ENCODE measurements around the gene SIGLEC6.

DNA sequence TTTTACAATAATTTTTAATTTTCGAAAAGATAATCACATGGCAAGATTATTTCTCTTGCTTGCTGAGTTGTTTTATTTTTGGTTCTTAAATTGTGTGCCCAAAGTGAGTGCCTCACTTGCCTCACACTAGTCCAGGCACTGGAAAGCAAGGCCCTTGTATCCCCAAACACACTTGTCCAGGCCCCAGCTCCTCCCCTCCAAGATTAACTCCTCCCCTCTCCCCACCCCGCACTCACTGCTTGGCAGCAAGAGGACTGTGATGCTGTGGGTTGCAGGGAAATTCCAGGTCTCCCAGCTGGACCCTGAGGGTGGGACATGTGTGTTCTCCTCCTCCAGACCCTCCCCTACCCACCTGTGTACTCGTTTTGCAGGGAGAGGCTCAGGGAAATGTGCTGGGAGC lies 33.8 kb downstream of the SIGLEC6 start:
- TF ChIP-seq, protein P1, sequence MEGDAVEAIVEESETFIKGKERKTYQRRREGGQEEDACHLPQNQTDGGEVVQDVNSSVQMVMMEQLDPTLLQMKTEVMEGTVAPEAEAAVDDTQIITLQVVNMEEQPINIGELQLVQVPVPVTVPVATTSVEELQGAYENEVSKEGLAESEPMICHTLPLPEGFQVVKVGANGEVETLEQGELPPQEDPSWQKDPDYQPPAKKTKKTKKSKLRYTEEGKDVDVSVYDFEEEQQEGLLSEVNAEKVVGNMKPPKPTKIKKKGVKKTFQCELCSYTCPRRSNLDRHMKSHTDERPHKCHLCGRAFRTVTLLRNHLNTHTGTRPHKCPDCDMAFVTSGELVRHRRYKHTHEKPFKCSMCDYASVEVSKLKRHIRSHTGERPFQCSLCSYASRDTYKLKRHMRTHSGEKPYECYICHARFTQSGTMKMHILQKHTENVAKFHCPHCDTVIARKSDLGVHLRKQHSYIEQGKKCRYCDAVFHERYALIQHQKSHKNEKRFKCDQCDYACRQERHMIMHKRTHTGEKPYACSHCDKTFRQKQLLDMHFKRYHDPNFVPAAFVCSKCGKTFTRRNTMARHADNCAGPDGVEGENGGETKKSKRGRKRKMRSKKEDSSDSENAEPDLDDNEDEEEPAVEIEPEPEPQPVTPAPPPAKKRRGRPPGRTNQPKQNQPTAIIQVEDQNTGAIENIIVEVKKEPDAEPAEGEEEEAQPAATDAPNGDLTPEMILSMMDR (IDR thresholded peaks at IDR 0.05), result no peak
- no peak for TF ChIP-seq POLR2AphosphoS5 (IDR thresholded peaks at IDR 0.05; ENCODE audit: low read depth, low read length)

All from Panc1 (cell line).